ENCODE measurements around the gene NKAPL.

Gene NKAPL

GRCh38 chr6:28269492-28269891 is 10.4 kb downstream of the NKAPL start:
- H3K4me3 ChIP-seq (ENCODE audit: severe bottlenecking): no peak overlapping the region
- peak overlapping the region; percentile 58 for H3K27ac ChIP-seq (ENCODE audit: poor library complexity, severe bottlenecking)
- TF ChIP-seq CTCF (IDR thresholded peaks at IDR 0.05; ENCODE audit: poor library complexity, severe bottlenecking): no peak
- no peaks in the 10 kb centered on the region for H3K27me3 ChIP-seq (ENCODE audit: insufficient read depth, poor library complexity, severe bottlenecking)
- no peaks in the 10 kb centered on the region for H3K9me3 ChIP-seq (ENCODE audit: severe bottlenecking)
- ATAC-seq (ENCODE audit: low read depth) (peak; percentile 74), DNase-seq (ENCODE audit: low spot score) (no peak)
- H3K36me3 ChIP-seq (ENCODE audit: low read depth): peaks cover 19% of the 10 kb centered on the region
- H3K4me1 ChIP-seq (ENCODE audit: insufficient read depth, poor library complexity, severe bottlenecking): peaks cover 23% of the 10 kb centered on the region

- H3K9me3 ChIP-seq (ENCODE audit: severe bottlenecking): no peaks in the 10 kb centered on the region
- no peak for TF ChIP-seq CTCF (IDR thresholded peaks at IDR 0.05; ENCODE audit: poor library complexity, severe bottlenecking)
- peaks cover under 1% of the 10 kb centered on the region for H3K4me1 ChIP-seq (ENCODE audit: insufficient read depth, poor library complexity, severe bottlenecking)
- H3K4me3 ChIP-seq (ENCODE audit: severe bottlenecking): no peak overlapping the region
- DNase-seq (ENCODE audit: low spot score): no peak
- H3K36me3 ChIP-seq (ENCODE audit: low read depth): peaks cover 23% of the 10 kb centered on the region
- no peaks in the 10 kb centered on the region for H3K27me3 ChIP-seq (ENCODE audit: insufficient read depth, poor library complexity, severe bottlenecking)
- H3K27ac ChIP-seq (ENCODE audit: poor library complexity, severe bottlenecking): no peak overlapping the region
- no peak for ATAC-seq (ENCODE audit: low read depth)
Observed at GRCh38 chr6:28274888-28275287, 15.8 kb downstream of the NKAPL start.

- H3K4me3 ChIP-seq (ENCODE audit: severe bottlenecking): no peak overlapping the region
- H3K27ac ChIP-seq (ENCODE audit: poor library complexity, severe bottlenecking): no peak overlapping the region
- no peak for TF ChIP-seq CTCF (IDR thresholded peaks at IDR 0.05; ENCODE audit: poor library complexity, severe bottlenecking)
- no peak for ATAC-seq (ENCODE audit: low read depth)
- DNase-seq (ENCODE audit: low spot score): no peak
- no peaks in the 10 kb centered on the region for H3K9me3 ChIP-seq (ENCODE audit: severe bottlenecking)
- peaks cover 6% of the 10 kb centered on the region for H3K4me1 ChIP-seq (ENCODE audit: insufficient read depth, poor library complexity, severe bottlenecking)
- no peaks in the 10 kb centered on the region for H3K27me3 ChIP-seq (ENCODE audit: insufficient read depth, poor library complexity, severe bottlenecking)
- H3K36me3 ChIP-seq (ENCODE audit: low read depth): peaks cover 17% of the 10 kb centered on the region
Observed at GRCh38 chr6:28277746-28278145, 18.6 kb downstream of the NKAPL start.

- ATAC-seq (ENCODE audit: low read depth) (no peak; the same call in 2 of the 3 replicates), DNase-seq (ENCODE audit: low spot score) (no peak)
- H3K27ac ChIP-seq (ENCODE audit: poor library complexity, severe bottlenecking): no peak overlapping the region
Observed at GRCh38 chr6:28280595-28281287, 21.6 kb downstream of the NKAPL start.

More at GRCh38 chr6:28280595-28281287, 21.6 kb downstream of the NKAPL start:
- no peak for TF ChIP-seq CTCF (IDR thresholded peaks at IDR 0.05; ENCODE audit: poor library complexity, severe bottlenecking)
- Histone ChIP-seq H3K4me3 (ENCODE audit: severe bottlenecking) (peak overlapping the region; percentile 73), H3K36me3 (ENCODE audit: low read depth) (peaks cover 26% of the 10 kb centered on the region), H3K9me3 (ENCODE audit: severe bottlenecking) (no peaks in the 10 kb centered on the region), H3K4me1 (ENCODE audit: insufficient read depth, poor library complexity, severe bottlenecking) (peaks cover 6% of the 10 kb centered on the region), H3K27me3 (ENCODE audit: insufficient read depth, poor library complexity, severe bottlenecking) (no peaks in the 10 kb centered on the region)

Data from RWPE2 (cell line).